ENCODE results near the gene CYLD.

Gene CYLD

DNA sequence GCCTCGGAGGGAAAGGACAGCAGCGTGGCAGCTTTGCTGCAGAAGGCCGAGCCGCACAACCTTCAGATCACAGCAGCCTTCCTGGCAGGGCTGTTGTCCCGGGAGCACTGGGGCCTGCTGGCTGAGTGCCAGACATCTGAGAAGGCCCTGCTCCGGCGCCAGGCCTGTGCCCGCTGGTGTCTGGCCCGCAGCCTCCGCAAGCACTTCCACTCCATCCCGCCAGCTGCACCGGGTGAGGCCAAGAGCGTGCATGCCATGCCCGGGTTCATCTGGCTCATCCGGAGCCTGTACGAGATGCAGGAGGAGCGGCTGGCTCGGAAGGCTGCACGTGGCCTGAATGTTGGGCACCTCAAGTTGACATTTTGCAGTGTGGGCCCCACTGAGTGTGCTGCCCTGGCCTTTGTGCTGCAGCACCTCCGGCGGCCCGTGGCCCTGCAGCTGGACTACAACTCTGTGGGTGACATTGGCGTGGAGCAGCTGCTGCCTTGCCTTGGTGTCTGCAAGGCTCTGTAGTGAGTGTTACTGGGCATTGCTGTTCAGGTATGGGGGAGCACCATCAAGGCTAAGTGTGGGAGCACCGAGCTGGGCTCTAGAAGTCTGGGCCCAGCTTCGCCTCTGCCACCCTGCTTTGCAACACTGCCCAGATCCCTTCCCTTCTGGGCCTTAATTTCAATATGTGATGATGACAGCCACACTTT is 29.9 kb upstream of the CYLD start:
- DNase-seq (ENCODE audit: low spot score), result no peak

- DNase-seq (ENCODE audit: low spot score), result no peak
These were observed 29.4 kb upstream of the CYLD start for GRCh38 chr16:50712560-50712898.

DNA sequence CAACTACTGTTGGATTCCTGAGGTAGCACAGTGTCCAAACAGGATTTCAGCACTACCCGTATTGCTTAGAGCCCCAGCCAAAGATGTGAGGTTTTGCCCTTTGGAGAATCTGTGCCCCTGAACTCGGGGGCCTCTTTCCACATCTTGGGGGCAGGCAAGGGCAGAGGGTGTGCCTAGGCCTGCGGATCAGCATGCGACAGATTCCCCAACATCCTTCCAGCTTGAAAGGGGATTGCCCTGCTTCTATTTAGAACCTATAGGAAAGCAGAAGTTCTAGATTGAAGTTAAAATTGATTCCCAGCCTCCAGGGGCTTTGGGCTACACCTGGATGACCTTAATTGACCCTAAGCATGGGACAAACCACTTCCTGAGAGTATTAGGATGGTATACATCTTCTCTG is 28.9 kb upstream of the CYLD start:
- DNase-seq (ENCODE audit: low spot score), result no peak

DNA sequence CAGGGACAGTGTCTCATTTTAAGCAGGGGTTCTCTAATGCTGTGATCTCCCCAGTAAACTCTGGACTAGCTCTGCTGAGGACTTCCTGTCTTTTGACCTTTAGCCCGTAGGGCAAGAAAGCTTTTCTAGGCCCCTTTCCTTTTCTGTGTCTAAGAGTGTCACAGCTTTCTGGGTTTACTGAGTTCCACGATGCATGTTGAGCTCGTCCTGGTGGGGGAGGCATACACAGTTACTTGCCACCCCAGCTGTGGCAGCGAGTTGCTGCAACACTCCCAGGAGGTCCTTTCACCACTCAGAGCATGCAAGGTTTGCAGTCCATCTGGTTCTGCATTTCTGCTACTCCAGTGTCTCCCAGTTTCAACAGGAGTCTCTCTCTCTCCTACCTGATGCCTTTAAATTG is 24.8 kb upstream of the CYLD start:
- DNase-seq (ENCODE audit: low spot score), result no peak

- DNase-seq (ENCODE audit: low spot score), result no peak
These were observed 24.4 kb upstream of the CYLD start for GRCh38 chr16:50717494-50717893.

DNA sequence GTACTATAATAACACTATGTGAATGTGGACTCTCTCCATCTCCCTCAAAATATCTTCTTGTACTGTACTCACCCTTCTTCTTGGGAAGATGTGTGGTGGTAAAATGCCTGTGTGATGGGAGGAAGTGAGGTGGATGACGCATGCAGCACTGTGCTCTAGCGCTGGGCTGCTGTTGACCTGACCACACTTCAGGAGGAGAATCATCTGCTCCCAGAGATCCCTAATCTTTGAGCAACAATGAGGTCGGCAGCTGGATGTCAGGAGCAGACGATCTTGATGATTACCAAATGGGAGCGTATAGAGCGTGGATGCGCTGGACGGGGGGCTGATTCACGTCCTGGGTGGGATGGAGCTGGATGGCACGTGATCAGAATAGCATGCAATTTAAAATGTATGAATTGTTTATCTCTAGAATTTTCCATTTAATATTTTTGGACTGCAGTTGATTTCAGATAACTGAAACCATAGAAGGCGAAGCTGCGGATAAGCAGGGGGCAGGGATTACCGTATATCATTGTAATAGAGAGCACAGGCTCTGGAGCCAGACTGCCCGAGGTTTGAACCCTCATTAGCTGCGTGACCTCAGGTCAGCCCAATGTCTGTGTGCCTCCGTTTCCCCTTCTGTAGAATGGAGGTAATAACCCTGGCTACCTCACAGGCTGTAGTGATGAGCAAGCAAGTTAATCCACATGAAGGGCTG is 23.7 kb upstream of the CYLD start:
- no peak for DNase-seq (ENCODE audit: low spot score)

DNA sequence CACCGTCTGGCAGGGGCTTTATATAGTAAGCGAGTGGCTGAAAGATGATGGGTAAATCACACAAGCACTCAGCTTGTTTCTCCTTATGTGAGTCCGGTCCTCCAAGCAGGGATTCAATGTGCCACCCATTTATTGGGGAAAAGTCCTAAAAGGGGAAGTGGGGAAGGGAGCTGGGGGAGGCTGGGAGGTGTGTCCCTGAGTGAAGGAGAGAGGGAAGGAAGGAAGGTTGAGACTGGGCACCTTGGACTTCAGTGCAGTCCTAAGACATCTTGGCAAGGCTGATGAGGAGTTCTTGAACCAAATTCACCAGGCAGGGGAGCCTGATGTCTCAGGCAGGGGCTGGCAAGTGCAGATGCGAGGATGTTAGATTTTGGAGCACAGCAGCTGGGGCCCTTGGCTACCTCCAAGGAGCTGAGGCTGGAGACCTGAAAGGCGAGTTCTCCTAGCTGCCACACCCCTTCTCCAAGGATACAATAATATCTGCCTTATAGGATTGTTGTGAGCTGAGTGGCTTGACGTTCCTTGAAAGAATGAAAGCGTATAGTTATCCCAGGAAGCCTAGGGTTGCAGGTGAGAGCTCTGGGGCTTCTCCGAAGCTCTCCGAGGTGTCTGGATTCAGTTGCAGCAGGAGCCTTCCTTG is 23.0 kb upstream of the CYLD start:
- DNase-seq (ENCODE audit: low spot score), result no peak

DNA sequence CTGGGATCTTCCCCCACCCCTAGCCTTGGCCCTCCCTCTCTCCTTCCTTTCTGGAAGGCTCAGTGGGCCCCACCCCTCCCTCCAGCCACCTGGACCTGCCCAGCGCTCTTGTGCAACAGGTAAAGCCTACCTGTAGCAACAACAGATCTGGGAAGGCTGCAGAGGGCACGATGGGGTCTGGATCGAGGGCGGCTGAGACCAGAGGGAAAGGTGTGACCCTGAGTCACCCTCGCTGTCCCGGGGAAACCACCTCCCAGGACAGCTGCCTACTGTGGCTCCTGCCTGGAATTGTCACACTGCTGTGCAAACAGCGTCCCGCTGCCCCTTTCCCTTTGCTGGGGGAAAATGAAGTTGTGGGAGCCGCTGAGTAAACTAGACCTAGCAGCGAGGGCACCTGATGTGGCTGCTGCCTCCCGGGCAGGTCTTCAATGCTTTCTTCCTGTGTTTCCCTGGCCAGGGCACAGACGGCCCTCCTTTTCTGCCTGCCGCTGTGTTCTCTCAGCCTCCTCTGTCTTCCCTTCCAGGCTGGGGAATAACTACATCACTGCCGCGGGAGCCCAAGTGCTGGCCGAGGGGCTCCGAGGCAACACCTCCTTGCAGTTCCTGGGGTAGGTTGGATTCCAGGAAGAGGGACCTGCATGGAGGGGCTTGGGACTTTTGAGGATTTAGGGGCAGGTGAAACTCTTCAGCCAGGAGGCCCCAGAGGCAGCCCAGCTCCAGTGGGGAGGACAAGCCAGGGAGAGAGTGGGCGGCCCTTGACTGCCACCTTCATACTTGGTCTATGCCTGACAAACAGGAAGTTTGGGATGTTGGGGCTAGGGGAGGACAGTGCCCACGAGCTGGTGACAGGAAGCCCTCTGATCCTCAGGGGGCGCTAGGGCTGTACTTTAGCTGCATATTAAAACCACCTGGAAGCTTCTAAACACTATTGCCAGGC is 22.2 kb upstream of the CYLD start:
- no peak for DNase-seq (ENCODE audit: low spot score)

DNA sequence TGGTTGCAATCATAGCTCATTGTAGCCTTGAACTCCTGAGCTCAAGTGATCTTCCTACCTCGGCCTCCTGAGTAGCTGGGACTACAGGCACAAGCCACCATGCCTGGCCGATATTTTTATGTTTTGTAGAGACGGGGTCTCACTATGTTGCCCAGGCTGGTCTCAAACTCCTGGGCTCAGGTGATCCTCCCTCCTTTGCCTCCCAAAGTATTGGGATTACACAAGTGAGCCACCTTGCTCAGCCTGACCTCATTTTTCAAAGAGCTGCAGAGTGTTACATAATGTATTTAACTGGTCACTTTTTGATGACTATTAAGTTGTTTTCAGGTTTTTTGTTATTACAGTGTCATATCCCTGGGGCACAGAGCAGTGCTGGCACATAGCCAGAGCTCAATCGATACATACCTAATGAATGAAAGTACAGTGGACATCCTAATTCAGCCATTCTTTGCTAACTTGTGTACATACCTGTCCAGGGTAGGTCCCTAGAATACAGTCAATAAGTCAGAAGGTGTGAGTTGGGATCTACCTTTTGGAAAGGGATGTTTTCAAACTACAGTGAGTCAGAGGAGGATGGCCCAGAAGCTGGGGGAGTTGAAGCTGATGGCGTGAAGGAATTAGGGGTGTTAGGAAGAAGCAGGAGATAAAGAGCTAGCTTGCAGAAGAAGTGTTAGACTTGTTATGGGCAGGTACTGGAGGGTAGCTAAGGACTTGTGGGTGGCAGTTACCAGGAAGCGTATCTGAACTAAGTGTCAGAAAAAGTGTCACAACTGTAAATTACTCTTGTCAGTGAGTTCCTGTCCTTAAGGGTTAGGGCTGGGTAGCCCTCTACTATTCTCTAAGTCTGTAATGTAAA is 20.1 kb upstream of the CYLD start:
- peak; percentile 46 for DNase-seq (ENCODE audit: low spot score)

- no peak for DNase-seq (ENCODE audit: low spot score)
These were observed 19.5 kb upstream of the CYLD start for GRCh38 chr16:50722405-50722737.

- no peak for DNase-seq (ENCODE audit: low spot score)
These were observed 18.9 kb upstream of the CYLD start for GRCh38 chr16:50722960-50723359.

GRCh38 chr16:50724306-50724705 is 17.6 kb upstream of the CYLD start:
- no peak for DNase-seq (ENCODE audit: low spot score)

DNA sequence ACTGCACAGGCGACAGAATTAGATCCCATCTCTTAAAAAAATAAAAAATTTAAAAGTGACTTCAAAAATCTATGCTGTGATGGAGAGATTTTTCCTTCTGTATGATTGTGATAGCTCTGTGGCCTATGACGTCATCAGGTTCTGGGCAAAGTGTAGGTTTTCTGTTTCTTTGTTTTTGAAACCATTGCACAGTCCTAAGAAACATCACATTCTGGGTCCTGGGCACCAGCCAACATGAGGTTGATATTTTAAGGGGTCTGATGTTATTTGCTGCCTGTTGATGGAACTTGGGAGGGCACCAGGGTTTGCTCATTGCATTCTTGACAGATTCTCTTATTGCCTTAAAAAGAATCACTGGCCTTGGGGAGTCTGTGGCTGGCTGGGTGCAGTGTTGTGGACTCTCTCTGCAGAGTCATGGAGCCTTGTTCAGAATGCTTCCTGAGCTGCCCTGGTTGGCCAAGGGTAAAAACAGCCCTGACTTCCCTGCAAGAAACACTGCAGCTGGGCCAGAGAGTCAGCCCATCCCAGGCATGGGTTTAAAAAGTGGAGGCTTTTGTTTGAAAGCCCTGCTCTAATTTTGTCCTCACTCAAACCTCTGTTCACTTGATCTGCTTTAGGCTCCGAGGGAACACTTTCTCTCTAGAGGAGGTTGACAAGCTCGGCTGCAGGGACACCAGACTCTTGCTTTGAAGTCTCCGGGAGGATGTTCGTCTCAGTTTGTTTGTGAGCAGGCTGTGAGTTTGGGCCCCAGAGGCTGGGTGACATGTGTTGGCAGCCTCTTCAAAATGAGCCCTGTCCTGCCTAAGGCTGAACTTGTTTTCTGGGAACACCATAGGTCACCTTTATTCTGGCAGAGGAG is 10.5 kb upstream of the CYLD start:
- no peak for DNase-seq (ENCODE audit: low spot score)

DNA sequence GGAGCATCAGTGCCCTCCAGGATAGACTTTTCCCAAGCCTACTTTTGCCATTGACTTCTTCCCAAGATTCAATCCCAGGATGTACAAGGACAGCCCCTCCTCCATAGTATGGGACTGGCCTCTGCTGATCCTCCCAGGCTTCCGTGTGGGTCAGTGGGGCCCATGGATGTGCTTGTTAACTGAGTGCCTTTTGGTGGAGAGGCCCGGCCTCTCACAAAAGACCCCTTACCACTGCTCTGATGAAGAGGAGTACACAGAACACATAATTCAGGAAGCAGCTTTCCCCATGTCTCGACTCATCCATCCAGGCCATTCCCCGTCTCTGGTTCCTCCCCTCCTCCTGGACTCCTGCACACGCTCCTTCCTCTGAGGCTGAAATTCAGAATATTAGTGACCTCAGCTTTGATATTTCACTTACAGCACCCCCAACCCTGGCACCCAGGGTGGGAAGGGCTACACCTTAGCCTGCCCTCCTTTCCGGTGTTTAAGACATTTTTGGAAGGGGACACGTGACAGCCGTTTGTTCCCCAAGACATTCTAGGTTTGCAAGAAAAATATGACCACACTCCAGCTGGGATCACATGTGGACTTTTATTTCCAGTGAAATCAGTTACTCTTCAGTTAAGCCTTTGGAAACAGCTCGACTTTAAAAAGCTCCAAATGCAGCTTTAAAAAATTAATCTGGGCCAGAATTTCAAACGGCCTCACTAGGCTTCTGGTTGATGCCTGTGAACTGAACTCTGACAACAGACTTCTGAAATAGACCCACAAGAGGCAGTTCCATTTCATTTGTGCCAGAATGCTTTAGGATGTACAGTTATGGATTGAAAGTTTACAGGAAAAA is 9.7 kb upstream of the CYLD start:
- no peak for DNase-seq (ENCODE audit: low spot score)

GRCh38 chr16:50733468-50733867 is 8.4 kb upstream of the CYLD start:
- no peak for DNase-seq (ENCODE audit: low spot score)

- no peak for DNase-seq (ENCODE audit: low spot score)
These were observed 6.2 kb upstream of the CYLD start for GRCh38 chr16:50735629-50736122.

- no peak for DNase-seq (ENCODE audit: low spot score)
These were observed 5.4 kb upstream of the CYLD start for GRCh38 chr16:50736448-50736847.

DNA sequence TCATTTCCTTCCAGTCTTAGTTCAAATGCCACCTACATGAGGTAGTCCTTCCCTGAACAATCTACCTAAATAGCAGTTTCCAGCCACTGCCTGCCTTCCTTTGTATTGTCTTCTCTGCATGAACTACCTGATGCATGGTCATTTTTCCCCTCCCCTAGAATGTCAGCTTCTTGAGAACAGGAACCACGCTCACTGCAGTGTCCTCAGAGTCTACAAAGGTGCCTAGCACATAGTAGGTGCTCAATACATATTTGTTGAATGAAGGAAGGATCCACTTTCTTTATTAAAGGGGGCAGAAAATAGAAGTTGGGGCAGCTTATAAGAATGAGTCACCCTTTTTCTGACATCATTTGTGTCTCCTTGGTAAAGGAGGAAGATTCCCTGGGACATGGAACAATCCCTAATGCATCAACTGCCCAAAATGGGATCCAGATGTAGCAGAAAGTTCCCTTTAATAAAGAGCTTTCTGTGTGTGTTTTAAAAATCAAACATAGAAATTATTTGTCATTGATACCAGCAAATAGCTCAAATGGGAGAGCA is 4.4 kb upstream of the CYLD start:
- no peak for DNase-seq (ENCODE audit: low spot score)

- DNase-seq (ENCODE audit: low spot score), result no peak
These were observed 2.9 kb upstream of the CYLD start for GRCh38 chr16:50739031-50739430.
